ENCODE results near the gene CDH15. TPM values are rescaled to one million over a fixed set of nuclear protein-coding genes. Genes with fewer than 3 reads are reported as not detected.

Gene CDH15
- total RNA-seq, 1 donor from 2014 or later, result not detected

DNA sequence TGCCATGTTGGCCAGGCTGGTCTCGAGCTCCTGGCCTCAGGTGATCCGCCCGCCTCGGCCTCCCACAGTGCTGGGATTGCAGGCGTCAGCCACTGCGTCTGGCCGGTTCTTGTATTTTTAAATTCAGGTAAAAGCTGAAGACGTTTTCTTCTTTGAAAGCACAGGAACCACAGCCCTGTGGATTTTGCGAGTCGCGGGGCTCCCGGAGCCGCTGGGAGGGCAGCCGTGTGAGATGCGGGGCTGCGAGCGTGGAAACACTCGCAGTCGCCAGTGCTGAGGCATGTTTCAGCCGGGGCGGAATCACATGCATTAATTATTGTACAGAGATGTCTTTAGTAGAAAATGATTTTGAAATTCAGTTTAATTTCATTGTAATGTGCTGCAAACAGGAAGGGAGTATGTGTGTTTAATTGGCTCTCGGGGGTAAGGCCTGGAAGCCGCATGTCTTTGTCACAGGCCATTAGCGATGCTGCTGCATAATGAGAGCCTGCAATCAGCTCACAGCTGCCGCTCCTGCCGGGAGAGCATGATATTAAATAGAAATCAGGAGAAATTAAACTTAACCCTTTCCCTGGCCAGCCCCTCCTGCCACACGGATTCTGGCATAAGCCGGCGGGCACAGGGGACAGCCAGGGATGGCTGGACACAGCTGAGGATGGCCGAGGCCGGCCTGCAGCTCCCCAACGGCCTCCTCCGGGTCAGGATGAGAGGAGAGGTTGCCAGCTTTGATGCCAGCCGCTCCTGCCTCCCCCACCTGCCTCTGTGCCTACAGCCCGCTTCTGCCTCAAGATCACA is 35.4 kb upstream of the CDH15 start:
- intact Hi-C loops (cut with micrococcal nuclease), result no loop called here
- no peaks in the 10 kb centered on the region for H3K4me1 Mint-ChIP-seq (ENCODE audit: low read depth)
- H3K27me3 Mint-ChIP-seq (ENCODE audit: low read depth), result no peaks in the 10 kb centered on the region
- peaks cover 24% of the 10 kb centered on the region for H3K36me3 Mint-ChIP-seq (ENCODE audit: low read depth)
- H3K4me3 Mint-ChIP-seq (ENCODE audit: low read depth), result no peak overlapping the region
- no peaks in the 10 kb centered on the region for H3K9me3 Mint-ChIP-seq
- no peak for DNase-seq (ENCODE audit: low spot score)
- no peak overlapping the region for H3K27ac Mint-ChIP-seq

DNA sequence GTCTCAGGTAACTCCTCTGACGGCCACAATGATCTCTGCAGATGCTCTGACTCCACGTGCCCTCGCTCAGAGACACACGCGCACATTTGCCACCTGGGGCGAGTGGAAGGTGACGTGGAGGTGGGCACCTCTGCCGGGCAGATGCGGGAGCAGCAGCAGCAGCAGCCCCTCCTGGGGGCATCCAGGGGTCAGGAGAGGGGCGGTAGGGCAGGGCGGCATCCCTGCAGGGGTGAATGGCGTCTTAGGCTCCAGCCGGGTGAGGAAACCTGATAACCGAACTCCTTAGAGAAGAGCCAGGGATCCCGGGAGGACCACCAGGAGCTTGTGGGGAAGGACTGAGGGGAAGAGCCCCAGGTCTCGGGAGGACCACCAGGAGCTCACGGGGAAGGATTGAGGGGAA is 34.6 kb upstream of the CDH15 start:
- H3K27ac Mint-ChIP-seq, result no peak overlapping the region
- no peaks in the 10 kb centered on the region for H3K27me3 Mint-ChIP-seq (ENCODE audit: low read depth)
- intact Hi-C loops (cut with micrococcal nuclease), result no loop called here
- H3K36me3 Mint-ChIP-seq (ENCODE audit: low read depth), result peaks cover 24% of the 10 kb centered on the region
- no peaks in the 10 kb centered on the region for H3K4me1 Mint-ChIP-seq (ENCODE audit: low read depth)
- no peak for DNase-seq (ENCODE audit: low spot score)
- no peaks in the 10 kb centered on the region for H3K9me3 Mint-ChIP-seq
- no peak overlapping the region for H3K4me3 Mint-ChIP-seq (ENCODE audit: low read depth)

DNA sequence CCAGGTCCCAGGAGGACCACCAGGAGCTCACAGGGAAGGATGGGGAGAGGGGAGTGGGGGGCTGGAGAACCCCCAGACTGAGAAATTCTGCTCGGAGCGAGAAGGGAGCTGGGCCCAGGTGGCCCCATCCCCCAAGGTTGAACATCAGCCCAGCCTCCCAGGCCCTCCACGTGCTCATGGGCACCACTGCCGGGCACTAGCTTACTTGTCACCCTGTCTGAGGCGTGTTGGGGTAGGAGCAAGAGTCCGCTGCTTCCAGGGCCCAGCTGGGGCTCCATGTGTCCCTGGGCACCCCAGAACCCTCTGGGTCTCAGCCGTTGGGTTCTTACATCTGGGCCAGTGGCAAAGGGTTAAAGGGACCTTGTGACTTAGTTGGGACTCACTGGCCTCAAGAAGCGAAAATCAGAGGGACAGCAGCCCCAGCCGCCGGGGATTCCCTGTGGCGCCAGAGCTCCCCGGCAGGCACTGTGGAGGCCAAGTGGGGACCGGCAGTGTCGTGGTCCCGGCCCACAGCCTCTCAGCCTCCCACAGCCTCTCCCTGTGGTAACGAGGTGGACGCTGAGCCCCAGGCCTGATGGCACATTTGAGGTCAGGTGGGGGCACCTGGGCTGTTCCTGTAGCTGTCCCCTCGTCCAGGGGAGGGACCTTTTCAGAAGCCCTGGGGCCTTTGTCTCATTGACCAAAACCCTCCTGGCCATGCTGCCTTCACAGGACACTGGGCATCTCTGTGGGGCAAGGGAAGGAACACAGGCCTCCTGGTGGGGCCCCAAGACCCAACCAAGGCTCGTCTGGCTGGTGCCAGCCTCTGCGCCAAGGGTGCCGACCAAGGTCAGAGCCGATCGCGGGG is 33.7 kb upstream of the CDH15 start:
- intact Hi-C loops (cut with micrococcal nuclease), result no loop called here
- no peaks in the 10 kb centered on the region for H3K9me3 Mint-ChIP-seq
- no peak for DNase-seq (ENCODE audit: low spot score)
- H3K27ac Mint-ChIP-seq, result no peak overlapping the region
- peaks cover 28% of the 10 kb centered on the region for H3K36me3 Mint-ChIP-seq (ENCODE audit: low read depth)
- H3K4me1 Mint-ChIP-seq (ENCODE audit: low read depth), result no peaks in the 10 kb centered on the region
- no peak overlapping the region for H3K4me3 Mint-ChIP-seq (ENCODE audit: low read depth)
- no peaks in the 10 kb centered on the region for H3K27me3 Mint-ChIP-seq (ENCODE audit: low read depth)

DNA sequence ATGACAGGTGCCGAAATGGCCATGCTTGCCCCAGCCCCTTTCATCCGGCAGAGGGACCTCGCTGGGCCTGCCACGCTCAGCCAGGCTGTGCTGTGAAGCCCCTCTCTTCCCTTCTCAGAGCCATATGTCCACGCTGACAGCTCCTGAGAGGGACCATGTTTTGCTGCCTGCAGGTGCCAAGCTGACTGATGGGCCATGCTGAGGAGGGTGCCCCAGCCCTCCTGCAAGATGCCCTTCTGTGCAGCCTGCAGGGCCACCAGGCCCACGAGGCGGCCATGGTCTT is 33.1 kb upstream of the CDH15 start:
- H3K27me3 Mint-ChIP-seq (ENCODE audit: low read depth), result no peaks in the 10 kb centered on the region
- DNase-seq (ENCODE audit: low spot score), result no peak
- intact Hi-C loops (cut with micrococcal nuclease), result no loop called here
- H3K4me3 Mint-ChIP-seq (ENCODE audit: low read depth), result no peak overlapping the region
- no peaks in the 10 kb centered on the region for H3K4me1 Mint-ChIP-seq (ENCODE audit: low read depth)
- H3K36me3 Mint-ChIP-seq (ENCODE audit: low read depth), result peaks cover 28% of the 10 kb centered on the region
- H3K9me3 Mint-ChIP-seq, result no peaks in the 10 kb centered on the region
- H3K27ac Mint-ChIP-seq, result no peak overlapping the region

DNA sequence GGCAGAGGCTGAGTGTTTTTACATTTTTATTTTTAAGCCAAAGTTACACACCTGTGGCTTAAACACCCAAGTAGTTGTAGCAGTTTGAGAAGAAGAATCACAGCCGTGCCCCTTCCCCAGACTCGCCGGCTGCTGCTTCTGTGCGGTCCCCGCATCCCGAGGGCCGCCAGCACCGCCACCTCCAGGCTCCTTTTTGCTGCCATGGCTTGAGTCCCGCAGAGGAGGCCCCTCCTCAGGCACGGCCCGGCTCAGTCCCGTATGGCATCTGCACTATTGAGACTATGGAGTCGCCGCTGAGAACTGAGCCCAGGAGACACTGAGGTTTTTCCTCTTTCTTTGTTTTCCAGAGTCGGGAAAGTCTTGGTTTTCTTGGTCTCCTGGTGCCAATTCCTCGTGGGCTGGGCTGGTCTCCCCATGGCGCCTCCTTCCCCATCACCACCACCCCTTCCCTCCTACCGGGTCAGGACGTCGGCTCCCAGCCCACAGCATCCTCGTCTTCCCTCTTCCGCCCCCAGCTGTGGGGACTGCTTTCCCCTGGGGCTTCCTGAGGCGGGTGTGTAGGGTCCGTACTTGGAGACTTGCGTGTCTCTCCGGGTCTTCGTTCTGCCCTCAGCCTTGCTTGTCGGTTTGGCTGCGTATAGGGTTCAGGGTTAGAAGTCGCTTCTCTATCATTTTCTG is 32.6 kb upstream of the CDH15 start:
- no peak for DNase-seq (ENCODE audit: low spot score)
- Mint-ChIP-seq H3K27ac (no peak overlapping the region), H3K4me1 (ENCODE audit: low read depth) (no peaks in the 10 kb centered on the region), H3K36me3 (ENCODE audit: low read depth) (peaks cover 26% of the 10 kb centered on the region), H3K4me3 (ENCODE audit: low read depth) (no peak overlapping the region), H3K9me3 (no peaks in the 10 kb centered on the region), H3K27me3 (ENCODE audit: low read depth) (no peaks in the 10 kb centered on the region)
- intact Hi-C loops (cut with micrococcal nuclease), result no loop called here

DNA sequence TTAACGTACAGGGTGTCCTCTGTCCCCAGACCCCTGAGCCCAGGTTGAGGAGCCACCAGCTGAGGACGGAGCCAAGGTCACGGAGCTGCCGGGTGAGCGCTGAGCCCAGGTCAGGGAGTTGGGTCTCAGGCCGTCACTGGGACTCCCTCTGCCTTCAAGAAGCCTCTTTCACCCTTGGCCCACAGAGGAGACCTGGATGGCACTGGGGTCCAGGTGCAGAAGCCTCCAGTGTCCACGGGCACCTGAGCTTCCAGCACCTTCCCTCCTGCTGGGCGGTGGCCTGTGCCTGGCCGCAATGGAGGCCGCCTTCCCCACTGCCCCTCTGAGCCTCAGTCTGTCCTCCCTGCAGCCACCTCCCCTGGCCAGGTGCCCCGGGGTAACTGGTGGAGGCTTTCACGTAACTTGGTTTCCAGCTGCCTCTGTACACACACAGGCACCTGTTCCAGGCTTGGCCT is 31.6 kb upstream of the CDH15 start:
- Mint-ChIP-seq H3K27me3 (ENCODE audit: low read depth) (no peaks in the 10 kb centered on the region), H3K4me3 (ENCODE audit: low read depth) (no peak overlapping the region), H3K27ac (no peak overlapping the region), H3K4me1 (ENCODE audit: low read depth) (no peaks in the 10 kb centered on the region), H3K9me3 (no peaks in the 10 kb centered on the region), H3K36me3 (ENCODE audit: low read depth) (peaks cover 16% of the 10 kb centered on the region)
- intact Hi-C loops (cut with micrococcal nuclease), result no loop called here
- DNase-seq (ENCODE audit: low spot score), result no peak

DNA sequence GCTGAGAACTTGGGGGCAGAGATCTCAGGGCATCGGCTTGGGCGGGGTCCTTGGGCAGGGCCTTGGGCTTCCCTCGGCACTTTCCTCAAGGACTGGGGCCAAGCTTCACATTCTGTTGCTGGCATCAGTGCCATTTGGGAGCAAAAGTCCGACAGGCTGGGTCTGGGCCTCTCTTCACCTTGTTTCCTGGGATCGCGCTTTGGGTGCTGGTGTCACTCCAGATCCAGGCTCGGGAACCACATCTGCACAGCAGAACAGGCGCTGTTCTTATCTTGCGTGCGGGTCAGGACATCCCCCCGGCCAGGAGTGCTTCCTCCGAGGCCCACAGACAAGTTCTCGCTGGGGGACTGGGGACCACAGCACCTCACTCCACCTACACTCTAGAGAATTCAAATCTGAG is 31.1 kb upstream of the CDH15 start:
- Mint-ChIP-seq H3K36me3 (ENCODE audit: low read depth) (peaks cover 15% of the 10 kb centered on the region), H3K27me3 (ENCODE audit: low read depth) (no peaks in the 10 kb centered on the region), H3K9me3 (no peaks in the 10 kb centered on the region), H3K27ac (no peak overlapping the region), H3K4me1 (ENCODE audit: low read depth) (no peaks in the 10 kb centered on the region), H3K4me3 (ENCODE audit: low read depth) (no peak overlapping the region)
- intact Hi-C loops (cut with micrococcal nuclease), result no loop called here
- no peak for DNase-seq (ENCODE audit: low spot score)

DNA sequence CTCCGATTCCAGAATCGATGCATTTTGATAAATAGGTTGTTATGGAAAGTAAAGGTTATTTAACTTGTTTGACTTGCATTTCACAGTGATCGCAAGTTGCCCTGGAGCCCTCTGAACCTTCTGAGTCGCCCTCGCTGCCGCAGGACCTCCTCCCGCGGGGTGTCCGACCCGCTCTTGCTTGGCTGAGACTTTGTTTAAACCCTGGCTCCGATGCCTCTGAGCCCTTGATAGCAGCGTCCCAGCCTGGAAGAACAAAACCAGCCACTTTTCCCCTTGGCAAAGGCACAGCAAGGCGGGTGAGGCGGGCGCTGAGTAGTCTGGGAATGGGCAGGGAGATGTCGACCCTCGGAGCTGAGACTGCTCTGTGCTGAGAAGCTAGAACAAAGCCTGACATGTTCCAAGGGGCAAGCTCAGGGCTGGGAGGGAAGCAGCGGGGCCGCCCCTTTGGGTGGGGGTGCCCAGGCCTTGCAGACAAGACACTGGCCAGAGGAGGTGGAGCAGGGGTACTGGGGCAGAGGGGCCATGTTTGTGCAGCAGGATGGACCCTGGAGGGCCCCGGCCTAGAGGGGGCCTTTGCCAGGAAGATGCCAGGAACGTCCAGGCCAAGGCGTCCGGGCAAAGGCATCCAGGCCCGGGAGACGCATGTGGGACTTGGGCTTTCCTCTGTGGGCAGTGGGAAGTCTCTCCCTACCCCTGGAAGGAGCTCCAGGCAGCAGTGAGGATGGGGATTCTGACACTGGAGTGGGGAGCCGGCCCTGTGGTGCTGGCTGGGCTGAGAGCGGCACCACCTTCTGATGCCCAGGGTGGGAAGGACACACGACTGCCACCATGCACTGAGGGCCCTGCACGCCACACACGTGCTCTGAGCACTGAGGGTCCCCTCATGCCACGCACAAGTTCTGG is 30.3 kb upstream of the CDH15 start:
- no peak overlapping the region for H3K27ac Mint-ChIP-seq
- H3K4me3 Mint-ChIP-seq (ENCODE audit: low read depth), result no peak overlapping the region
- H3K4me1 Mint-ChIP-seq (ENCODE audit: low read depth), result no peaks in the 10 kb centered on the region
- H3K36me3 Mint-ChIP-seq (ENCODE audit: low read depth), result peaks cover 19% of the 10 kb centered on the region
- intact Hi-C loops (cut with micrococcal nuclease), result no loop called here
- no peaks in the 10 kb centered on the region for H3K9me3 Mint-ChIP-seq
- no peaks in the 10 kb centered on the region for H3K27me3 Mint-ChIP-seq (ENCODE audit: low read depth)
- DNase-seq (ENCODE audit: low spot score), result no peak

DNA sequence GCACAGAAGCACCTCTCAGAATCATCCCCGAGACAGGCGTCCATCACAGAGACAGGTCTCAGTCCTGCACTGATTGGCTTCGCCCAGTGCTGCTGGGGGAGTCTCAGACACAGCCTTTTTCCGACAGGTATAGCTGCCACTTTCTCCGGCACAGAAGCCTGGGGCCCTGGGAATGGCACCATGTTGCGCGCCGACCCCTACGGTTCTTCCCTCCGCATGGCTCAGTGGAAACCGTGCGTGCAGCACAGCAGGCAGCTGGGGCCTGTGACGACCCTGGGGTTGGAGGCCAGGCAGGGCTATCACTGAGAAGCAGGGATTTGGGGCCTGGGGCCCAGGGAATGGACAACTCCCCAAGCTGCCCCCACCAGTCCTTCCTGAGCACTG is 29.7 kb upstream of the CDH15 start:
- no peaks in the 10 kb centered on the region for H3K4me1 Mint-ChIP-seq (ENCODE audit: low read depth)
- no peak for DNase-seq (ENCODE audit: low spot score)
- H3K27ac Mint-ChIP-seq, result no peak overlapping the region
- H3K4me3 Mint-ChIP-seq (ENCODE audit: low read depth), result no peak overlapping the region
- intact Hi-C loops (cut with micrococcal nuclease), result no loop called here
- peaks cover 23% of the 10 kb centered on the region for H3K36me3 Mint-ChIP-seq (ENCODE audit: low read depth)
- no peaks in the 10 kb centered on the region for H3K9me3 Mint-ChIP-seq
- no peaks in the 10 kb centered on the region for H3K27me3 Mint-ChIP-seq (ENCODE audit: low read depth)

DNA sequence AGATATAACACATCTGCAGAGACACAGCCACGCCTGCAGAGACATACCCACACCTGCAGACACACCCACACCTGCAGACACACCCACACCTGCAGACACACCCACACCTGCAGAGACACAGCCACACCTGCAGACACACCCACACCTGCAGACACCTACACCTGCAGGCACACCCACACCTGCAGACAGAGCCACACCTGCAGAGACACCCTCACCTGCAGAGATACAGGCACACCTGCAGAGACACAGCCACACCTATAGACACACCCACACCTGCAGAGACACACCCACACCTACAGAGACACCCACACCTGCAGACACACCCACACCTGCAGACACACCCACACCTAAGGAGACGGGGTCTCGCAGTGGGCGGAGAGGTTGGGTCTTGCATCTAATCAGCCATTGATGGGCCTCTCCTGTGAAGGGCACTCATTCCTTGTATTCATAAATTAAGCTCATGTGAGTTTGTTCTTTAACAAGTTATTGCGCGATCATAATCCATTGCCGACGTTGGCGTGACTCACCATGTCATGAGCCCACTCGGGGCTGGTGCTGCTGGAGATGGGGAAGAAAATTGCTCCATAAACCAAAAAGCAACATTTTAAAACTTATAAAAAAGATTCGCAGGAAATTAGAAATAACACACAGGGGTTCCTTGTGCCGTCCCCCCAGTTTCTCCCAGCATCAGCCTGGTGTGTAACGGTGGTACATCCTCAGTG is 28.9 kb upstream of the CDH15 start:
- Mint-ChIP-seq H3K9me3 (no peaks in the 10 kb centered on the region), H3K4me3 (ENCODE audit: low read depth) (no peak overlapping the region), H3K27me3 (ENCODE audit: low read depth) (no peaks in the 10 kb centered on the region), H3K4me1 (ENCODE audit: low read depth) (no peaks in the 10 kb centered on the region), H3K27ac (no peak overlapping the region), H3K36me3 (ENCODE audit: low read depth) (peaks cover 26% of the 10 kb centered on the region)
- DNase-seq (ENCODE audit: low spot score), result no peak
- intact Hi-C loops (cut with micrococcal nuclease), result no loop called here

DNA sequence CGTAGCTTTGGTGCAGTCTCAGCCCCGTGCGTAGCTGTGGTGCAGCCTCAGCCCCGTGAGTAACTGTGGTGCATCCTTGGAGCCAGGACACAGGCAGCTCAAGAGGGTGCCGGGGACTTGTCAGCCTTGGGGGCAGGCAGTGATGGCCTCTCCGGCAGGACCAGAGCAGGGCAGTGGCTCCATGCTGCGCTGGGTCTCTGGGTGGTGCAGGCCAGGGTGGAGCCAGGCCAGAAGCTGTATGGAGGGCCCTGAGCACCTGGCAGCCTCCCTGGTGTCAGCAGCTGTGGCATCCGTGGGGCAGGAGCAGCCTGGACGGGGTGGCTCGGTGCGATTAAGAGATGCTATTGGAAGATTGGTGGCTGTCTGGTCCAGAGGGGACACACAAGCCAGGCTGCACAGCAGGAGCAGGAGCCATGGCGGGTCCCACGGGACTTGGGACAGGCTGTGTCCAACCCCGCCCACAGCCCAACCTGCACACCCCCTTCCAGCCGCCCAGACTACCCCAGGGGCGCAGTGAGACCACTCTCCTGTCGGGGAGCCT is 28.3 kb upstream of the CDH15 start:
- Mint-ChIP-seq H3K36me3 (ENCODE audit: low read depth) (peaks cover 31% of the 10 kb centered on the region), H3K4me3 (ENCODE audit: low read depth) (no peak overlapping the region), H3K9me3 (no peaks in the 10 kb centered on the region), H3K27ac (no peak overlapping the region), H3K4me1 (ENCODE audit: low read depth) (no peaks in the 10 kb centered on the region), H3K27me3 (ENCODE audit: low read depth) (no peaks in the 10 kb centered on the region)
- intact Hi-C loops (cut with micrococcal nuclease), result no loop called here
- DNase-seq (ENCODE audit: low spot score), result no peak
